ENCODE data around the gene SYNE2. TPM values are rescaled to one million over a fixed set of nuclear protein-coding genes. Genes with fewer than 3 reads are reported as not detected.

The SYNE2 gene
- total RNA-seq, 1 donor from 2014 or later = 186 TPM

DNA sequence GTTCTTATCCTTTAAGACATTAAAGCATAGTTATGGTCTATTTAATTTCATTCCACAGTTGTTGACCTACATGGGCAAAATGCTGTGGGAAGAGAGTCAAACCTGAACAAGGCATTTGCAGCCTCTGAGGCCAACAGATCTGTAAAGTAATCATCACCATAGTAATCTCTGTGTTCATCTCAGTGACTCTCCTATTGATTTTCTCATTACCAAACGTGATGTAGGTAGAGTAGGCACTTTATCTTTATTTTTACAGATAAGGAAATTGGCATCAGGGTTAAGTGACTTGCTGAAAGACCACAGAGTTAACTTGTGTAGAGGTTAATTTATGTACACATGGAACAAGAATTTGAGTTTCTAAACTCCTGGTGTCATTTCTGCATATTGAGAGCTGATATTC is 238.4 kb downstream of the SYNE2 start:
- Histone ChIP-seq H3K27ac (replicated peaks) (no peak overlapping the region), H3K27me3 (ENCODE audit: low read depth) (no peaks in the 10 kb centered on the region), H3K36me3 (peaks cover 84% of the 10 kb centered on the region), H3K9me3 (replicated peaks) (no peaks in the 10 kb centered on the region), H3K4me3 (no peak overlapping the region), H3K4me1 (no peaks in the 10 kb centered on the region)
- no peak for DNase-seq
- TF ChIP-seq, protein P1, sequence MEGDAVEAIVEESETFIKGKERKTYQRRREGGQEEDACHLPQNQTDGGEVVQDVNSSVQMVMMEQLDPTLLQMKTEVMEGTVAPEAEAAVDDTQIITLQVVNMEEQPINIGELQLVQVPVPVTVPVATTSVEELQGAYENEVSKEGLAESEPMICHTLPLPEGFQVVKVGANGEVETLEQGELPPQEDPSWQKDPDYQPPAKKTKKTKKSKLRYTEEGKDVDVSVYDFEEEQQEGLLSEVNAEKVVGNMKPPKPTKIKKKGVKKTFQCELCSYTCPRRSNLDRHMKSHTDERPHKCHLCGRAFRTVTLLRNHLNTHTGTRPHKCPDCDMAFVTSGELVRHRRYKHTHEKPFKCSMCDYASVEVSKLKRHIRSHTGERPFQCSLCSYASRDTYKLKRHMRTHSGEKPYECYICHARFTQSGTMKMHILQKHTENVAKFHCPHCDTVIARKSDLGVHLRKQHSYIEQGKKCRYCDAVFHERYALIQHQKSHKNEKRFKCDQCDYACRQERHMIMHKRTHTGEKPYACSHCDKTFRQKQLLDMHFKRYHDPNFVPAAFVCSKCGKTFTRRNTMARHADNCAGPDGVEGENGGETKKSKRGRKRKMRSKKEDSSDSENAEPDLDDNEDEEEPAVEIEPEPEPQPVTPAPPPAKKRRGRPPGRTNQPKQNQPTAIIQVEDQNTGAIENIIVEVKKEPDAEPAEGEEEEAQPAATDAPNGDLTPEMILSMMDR (IDR thresholded peaks at IDR 0.05; ENCODE audit: borderline replicate concordance) = no peak
- intact Hi-C loops (cut with micrococcal nuclease) = no loop called here

GRCh38 chr14:64092338-64092737 is 239.5 kb downstream of the SYNE2 start:
- DNase-seq = no peak
- intact Hi-C loops (cut with micrococcal nuclease) = no loop called here
- H3K27me3 ChIP-seq (ENCODE audit: low read depth) = no peaks in the 10 kb centered on the region
- H3K36me3 ChIP-seq = peaks cover 92% of the 10 kb centered on the region
- TF ChIP-seq, protein P1 (IDR thresholded peaks at IDR 0.05; ENCODE audit: borderline replicate concordance) = no peak
- H3K4me1 ChIP-seq = no peaks in the 10 kb centered on the region
- no peak overlapping the region for H3K27ac ChIP-seq (replicated peaks)
- H3K9me3 ChIP-seq (replicated peaks) = no peaks in the 10 kb centered on the region
- H3K4me3 ChIP-seq = no peak overlapping the region

GRCh38 chr14:64092940-64093339 is 240.1 kb downstream of the SYNE2 start:
- TF ChIP-seq, protein P1 (IDR thresholded peaks at IDR 0.05; ENCODE audit: borderline replicate concordance) = no peak
- Histone ChIP-seq H3K4me1 (no peaks in the 10 kb centered on the region), H3K27me3 (ENCODE audit: low read depth) (no peaks in the 10 kb centered on the region), H3K36me3 (peaks cover 93% of the 10 kb centered on the region), H3K9me3 (replicated peaks) (no peaks in the 10 kb centered on the region), H3K4me3 (no peak overlapping the region), H3K27ac (replicated peaks) (no peak overlapping the region)
- intact Hi-C loops (cut with micrococcal nuclease) = no loop called here
- no peak for DNase-seq

DNA sequence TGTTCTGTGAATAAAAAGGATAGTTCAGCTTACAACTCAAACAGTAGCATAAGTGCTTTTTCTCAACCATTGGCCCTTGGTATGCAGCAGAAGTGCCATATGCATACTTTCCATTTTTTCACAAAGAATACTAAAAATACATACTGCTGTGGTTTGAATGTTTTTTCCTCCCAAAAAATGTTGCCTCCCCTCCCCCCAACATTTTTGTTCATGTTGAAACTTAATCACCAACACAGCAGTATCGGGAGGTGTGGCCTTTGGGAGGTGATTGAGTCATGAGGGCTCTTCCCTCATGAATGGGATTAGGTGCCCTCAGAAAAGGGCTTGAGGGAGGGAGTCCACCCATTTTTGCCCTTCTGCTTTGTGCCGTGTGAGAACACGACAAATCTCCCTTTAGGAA is 242.8 kb downstream of the SYNE2 start:
- DNase-seq = no peak
- Histone ChIP-seq H3K9me3 (replicated peaks) (no peaks in the 10 kb centered on the region), H3K36me3 (peaks cover 86% of the 10 kb centered on the region), H3K4me1 (no peaks in the 10 kb centered on the region), H3K27me3 (ENCODE audit: low read depth) (no peaks in the 10 kb centered on the region), H3K4me3 (no peak overlapping the region), H3K27ac (replicated peaks) (no peak overlapping the region)
- intact Hi-C loops (cut with micrococcal nuclease) = no loop called here
- TF ChIP-seq, protein P1 (IDR thresholded peaks at IDR 0.05; ENCODE audit: borderline replicate concordance) = no peak

- intact Hi-C loops (cut with micrococcal nuclease) = no loop called here
- TF ChIP-seq, protein P1 (IDR thresholded peaks at IDR 0.05; ENCODE audit: borderline replicate concordance) = no peak
- Histone ChIP-seq H3K27ac (replicated peaks) (no peak overlapping the region), H3K4me3 (no peak overlapping the region), H3K27me3 (ENCODE audit: low read depth) (no peaks in the 10 kb centered on the region), H3K36me3 (peaks cover 87% of the 10 kb centered on the region), H3K9me3 (replicated peaks) (no peaks in the 10 kb centered on the region), H3K4me1 (no peaks in the 10 kb centered on the region)
- no peak for DNase-seq
These were observed 245.3 kb downstream of the SYNE2 start for GRCh38 chr14:64098120-64098519.

GRCh38 chr14:64107438-64107837 is 254.6 kb downstream of the SYNE2 start:
- no peak overlapping the region for H3K27ac ChIP-seq (replicated peaks)
- H3K36me3 ChIP-seq = peaks cover 51% of the 10 kb centered on the region
- no peak for DNase-seq
- no peaks in the 10 kb centered on the region for H3K27me3 ChIP-seq (ENCODE audit: low read depth)
- H3K4me3 ChIP-seq = no peak overlapping the region
- TF ChIP-seq, protein P1 (IDR thresholded peaks at IDR 0.05; ENCODE audit: borderline replicate concordance) = no peak
- H3K9me3 ChIP-seq (replicated peaks) = no peaks in the 10 kb centered on the region
- intact Hi-C loops (cut with micrococcal nuclease) = no loop called here
- no peaks in the 10 kb centered on the region for H3K4me1 ChIP-seq
